GM23338 (cell line): Measurements from ENCODE around the gene NR4A2. TPM values are rescaled to one million over a fixed set of nuclear protein-coding genes. Genes with fewer than 3 reads are reported as not detected.

Experiments used
- ATAC-seq: fragments of 200-7000 bp; cut with Tn5 transposase; 3 replicates; pipeline ENCODE4 v1.9.1; 2020
- DNase-seq: peaks from one replicate; pipeline ENCODE4 v3.0.0-alpha.2; 2015; ENCODE audit warnings: low spot score
- H2AFZ ChIP-seq: fragments of 200-600 bp; sonication (generic); 2 replicates; pipeline ENCODE4 v1.8.0; 2016; ENCODE audit warnings: antibody characterized with exemption, mild to moderate bottlenecking, moderate library complexity
- H3F3A ChIP-seq: fragments of 200-600 bp; sonication (generic); replicated peaks from 2 replicates; pipeline ENCODE4 v1.8.0; 2017; ENCODE audit warnings: antibody characterized with exemption, mixed run types, low read depth
- H3K27ac ChIP-seq: fragments of 200-600 bp; sonication (generic); 2 replicates; pipeline ENCODE4 v1.6.1; 2016; ENCODE audit warnings: low read depth
- H3K27me3 ChIP-seq: fragments of 200-600 bp; sonication (generic); 2 replicates; pipeline ENCODE4 v1.8.0; 2016; ENCODE audit warnings: mild to moderate bottlenecking, mixed run types, moderate library complexity; ENCODE audit not compliant: insufficient read depth
- H3K36me3 ChIP-seq: fragments of 200-600 bp; sonication (generic); 2 replicates; pipeline ENCODE4 v1.8.0; 2016; ENCODE audit warnings: mild to moderate bottlenecking; ENCODE audit not compliant: insufficient read depth
- H3K4me1 ChIP-seq: fragments of 200-600 bp; sonication (generic); 2 replicates; pipeline ENCODE4 v1.8.0; 2016; ENCODE audit warnings: mild to moderate bottlenecking, moderate library complexity; ENCODE audit not compliant: insufficient read depth
- H3K4me2 ChIP-seq: fragments of 200-600 bp; sonication (generic); 2 replicates; pipeline ENCODE4 v1.7.1; 2017; ENCODE audit warnings: mixed run types
- H3K4me3 ChIP-seq: fragments of 200-600 bp; sonication (generic); 2 replicates; pipeline ENCODE4 v1.6.1; 2016; ENCODE audit warnings: mixed run types
- H3K79me2 ChIP-seq: fragments of 200-600 bp; sonication (generic); replicated peaks from 2 replicates; pipeline ENCODE4 v1.8.0; 2017; ENCODE audit warnings: mild to moderate bottlenecking; ENCODE audit not compliant: insufficient read depth
- H3K9me2 ChIP-seq: fragments of 200-600 bp; sonication (generic); 2 replicates; pipeline ENCODE4 v1.8.0; 2017; ENCODE audit not compliant: insufficient read depth
- H4K20me1 ChIP-seq: fragments of 200-600 bp; sonication (generic); replicated peaks from 2 replicates; pipeline ENCODE4 v1.8.0; 2017; ENCODE audit warnings: mild to moderate bottlenecking; ENCODE audit not compliant: insufficient read depth
- H3K27ac Mint-ChIP-seq: 2 replicates; pipeline ENCODE4 v1.8.0; 2020; ENCODE audit warnings: inconsistent platforms, mild to moderate bottlenecking, moderate library complexity, mixed read lengths
- H3K27me3 Mint-ChIP-seq: 3 replicates; pipeline ENCODE4 v1.8.0; 2022; ENCODE audit warnings: low read depth, mild to moderate bottlenecking, moderate library complexity, mixed read lengths, inconsistent platforms; ENCODE audit not compliant: insufficient read depth, poor library complexity
- H3K36me3 Mint-ChIP-seq: 3 replicates; pipeline ENCODE4 v1.8.0; 2021; ENCODE audit warnings: low read depth, mild to moderate bottlenecking, inconsistent platforms, moderate library complexity, mixed read lengths
- H3K4me1 Mint-ChIP-seq: 3 replicates; pipeline ENCODE4 v1.8.0; 2020; ENCODE audit warnings: mild to moderate bottlenecking, inconsistent platforms, mixed read lengths
- H3K4me3 Mint-ChIP-seq: 3 replicates; pipeline ENCODE4 v1.8.0; 2021; ENCODE audit warnings: moderate library complexity, mild to moderate bottlenecking, inconsistent platforms, mixed read lengths
- H3K9me3 Mint-ChIP-seq: 3 replicates; pipeline ENCODE4 v1.8.0; 2020; ENCODE audit warnings: moderate library complexity, mild to moderate bottlenecking, inconsistent platforms, mixed read lengths
- CTCF ChIP-seq, 2 experiments: fragments of 200-600 bp in 1 of 2; sonication (generic) in 1 of 2; conservative IDR thresholded peaks; 2 replicates each; pipeline versions ENCODE4 v1.5.1 to v1.6.1; 2016 to 2017; ENCODE audit warnings: antibody characterized with exemption in 2 of 2, low read depth in 2 of 2, mild to moderate bottlenecking in 2 of 2, moderate library complexity in 1 of 2
- ETS1 ChIP-seq: IDR thresholded peaks from 2 replicates; pipeline ENCODE4 v1.6.1; 2016; ENCODE audit warnings: antibody characterized with exemption
- EZH2 ChIP-seq: fragments of 200-600 bp; sonication (generic); IDR thresholded peaks from one replicate; pipeline ENCODE4 v1.8.0; 2017; ENCODE audit warnings: antibody characterized with exemption, mild to moderate bottlenecking, low read depth; ENCODE audit not compliant: unreplicated experiment
- EZH2phosphoT487 ChIP-seq: fragments of 200-600 bp; sonication (generic); IDR thresholded peaks from one replicate; pipeline ENCODE4 v1.8.1; 2018; ENCODE audit warnings: antibody characterized with exemption; ENCODE audit not compliant: unreplicated experiment
- NANOG ChIP-seq: IDR thresholded peaks from 2 replicates; pipeline ENCODE4 v1.6.1; 2016; ENCODE audit warnings: antibody characterized with exemption, borderline replicate concordance
- STAT1 ChIP-seq: IDR thresholded peaks from one replicate; pipeline ENCODE4 v1.6.1; 2016; ENCODE audit warnings: antibody characterized with exemption; ENCODE audit not compliant: unreplicated experiment
- polyA plus RNA-seq: library from polyadenylated mRNA; unstranded; fragments of >200 nt; fragmentation: Nextera tagmentation; extraction: Ambion mirVana; gene quantifications from 2 replicates; pipeline ENCODE4 v1.2.1, GENCODE V29; 2016
- total RNA-seq: library from RNA; depleted of rRNA; stranded (reverse); fragments of >200 nt; shearing (Covaris generic); gene quantifications from 2 replicates; pipeline ENCODE4 v1.2.3, GENCODE V29; 2014

Gene NR4A2
- total and polyA plus RNA-seq, 2 experiments from 2014 or later, result 0.49 to 0.71 TPM

- H3K27me3 ChIP-seq, result peaks cover 78% of the 10 kb centered on the region
- H3K4me1 Mint-ChIP-seq, result peaks cover 44% of the 10 kb centered on the region
- peaks cover 64% of the 10 kb centered on the region for H3K27me3 Mint-ChIP-seq
- H3K27ac ChIP-seq, result no peak overlapping the region
- H3K36me3 ChIP-seq, result no peaks in the 10 kb centered on the region
- peak overlapping the region; percentile 93 for H3K4me3 Mint-ChIP-seq
- ATAC-seq (no peak), DNase-seq (no peak)
- H3K4me3 ChIP-seq, result peak overlapping the region; percentile 83
- H2AFZ ChIP-seq, result peak overlapping the region; percentile 97
- H3K4me2 ChIP-seq, result peak overlapping the region; percentile 98
- no peaks in the 10 kb centered on the region for H3K79me2 ChIP-seq
- H3F3A ChIP-seq, result peaks cover 5% of the 10 kb centered on the region; the same call in 1 of the 2 replicates
- peak overlapping the region; percentile 98; the same call in 1 of the 2 replicates for H3K27ac Mint-ChIP-seq
- peaks cover 10% of the 10 kb centered on the region for H4K20me1 ChIP-seq
- H3K9me3 Mint-ChIP-seq, result no peaks in the 10 kb centered on the region; the same call in 2 of the 3 replicates
- TF ChIP-seq EZH2, result peak; percentile 68
- no peak for TF ChIP-seq ETS1
- H3K36me3 Mint-ChIP-seq, result peaks cover 9% of the 10 kb centered on the region; the same call in 2 of the 3 replicates
- H3K4me1 ChIP-seq, result peaks cover 47% of the 10 kb centered on the region
- no peaks in the 10 kb centered on the region for H3K9me2 ChIP-seq
Observed at GRCh38 chr2:156332284-156332533, 312 bp downstream of the NR4A2 start.

- H3K27ac Mint-ChIP-seq, result peak overlapping the region; percentile 98; the same call in 1 of the 2 replicates
- peaks cover 6% of the 10 kb centered on the region for H3F3A ChIP-seq
- no peaks in the 10 kb centered on the region for H3K79me2 ChIP-seq
- DNase-seq (peak; percentile 77), ATAC-seq (peak; percentile 1; the same call in 2 of the 3 replicates)
- no peaks in the 10 kb centered on the region for H3K9me2 ChIP-seq
- peak overlapping the region; percentile 97 for H2AFZ ChIP-seq
- H3K36me3 ChIP-seq, result no peaks in the 10 kb centered on the region
- peak overlapping the region; percentile 93 for H3K4me3 Mint-ChIP-seq
- peaks cover 11% of the 10 kb centered on the region; the same call in 2 of the 3 replicates for H3K36me3 Mint-ChIP-seq
- no peaks in the 10 kb centered on the region; the same call in 2 of the 3 replicates for H3K9me3 Mint-ChIP-seq
- peaks cover 83% of the 10 kb centered on the region for H3K27me3 ChIP-seq
- peaks cover 69% of the 10 kb centered on the region for H3K27me3 Mint-ChIP-seq
- H3K4me1 Mint-ChIP-seq, result peaks cover 49% of the 10 kb centered on the region
- no peak for TF ChIP-seq CTCF (conservative IDR thresholded peaks at IDR 0.05; ENCODE audit: low read depth in 2 of 2)
- no peak for TF ChIP-seq STAT1
- TF ChIP-seq NANOG, result no peak
- TF ChIP-seq EZH2phosphoT487, result no peak
- H3K4me3 ChIP-seq, result peak overlapping the region; percentile 83
- no peak overlapping the region for H3K27ac ChIP-seq
- peak overlapping the region; percentile 98 for H3K4me2 ChIP-seq
- peaks cover 10% of the 10 kb centered on the region for H4K20me1 ChIP-seq
- peaks cover 52% of the 10 kb centered on the region for H3K4me1 ChIP-seq
Observed at GRCh38 chr2:156331572-156332283, 793 bp downstream of the NR4A2 start.
